ENCODE measurements around the gene TARS3. TPM values are rescaled to one million over a fixed set of nuclear protein-coding genes. Genes with fewer than 3 reads are reported as not detected.

The TARS3 gene
- total RNA-seq, 1 donor from 2014 or later: 14.1 TPM

DNA sequence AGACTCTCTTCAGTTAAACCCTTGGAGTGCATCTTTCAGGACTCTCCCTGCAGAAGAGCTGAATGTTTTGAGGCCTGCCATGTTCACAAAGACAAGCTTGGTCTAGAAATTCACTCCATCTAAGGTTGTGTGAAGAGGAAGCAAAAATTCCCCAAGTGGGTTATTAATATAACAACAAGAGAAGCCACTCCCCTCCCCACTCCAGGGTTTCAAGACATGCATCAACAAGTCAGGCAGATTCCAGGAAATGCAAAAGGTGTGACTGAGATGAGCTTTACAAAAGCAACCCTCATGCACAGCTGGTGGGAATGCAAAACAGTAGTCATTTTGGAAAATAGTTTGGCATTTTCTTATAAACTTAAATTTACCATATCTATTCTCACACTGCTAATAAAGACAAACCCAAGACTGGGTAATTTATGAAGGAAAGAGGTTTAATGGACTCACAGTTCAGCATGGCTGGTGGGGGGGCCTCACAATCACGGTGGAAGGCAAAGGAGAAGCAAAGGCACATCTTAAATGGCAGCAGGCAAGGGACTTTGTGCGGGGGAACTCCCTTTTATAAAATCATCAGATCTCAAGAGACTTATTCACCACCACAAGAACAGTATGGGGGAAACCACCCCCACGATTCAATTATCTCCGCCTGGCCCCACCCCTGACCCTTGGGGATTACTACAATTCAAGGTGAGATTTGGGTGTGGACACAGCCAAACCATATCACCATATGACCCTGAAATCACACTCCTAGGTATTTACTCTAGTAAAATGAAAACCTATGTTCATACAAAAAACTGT is 31.3 kb downstream of the TARS3 start:
- intact Hi-C loops (cut with micrococcal nuclease): loop anchor here (1.0 to 5.0 kb wide), 2 partner anchors 30 to 41 kb away; partner anchors contain the start of gene TM2D3
- no peak for DNase-seq (ENCODE audit: low spot score)
- H3K4me1 Mint-ChIP-seq (ENCODE audit: low read depth): peaks cover 50% of the 10 kb centered on the region
- no peaks in the 10 kb centered on the region for H3K27me3 Mint-ChIP-seq (ENCODE audit: low read depth)
- H3K4me3 Mint-ChIP-seq (ENCODE audit: low read depth): no peak overlapping the region
- peaks cover 11% of the 10 kb centered on the region for H3K9me3 Mint-ChIP-seq
- peaks cover 48% of the 10 kb centered on the region for H3K36me3 Mint-ChIP-seq (ENCODE audit: low read depth)
- peak overlapping the region; percentile 80 for H3K27ac Mint-ChIP-seq

- Mint-ChIP-seq H3K27ac (no peak overlapping the region), H3K4me1 (ENCODE audit: low read depth) (peaks cover 30% of the 10 kb centered on the region), H3K9me3 (peaks cover 11% of the 10 kb centered on the region), H3K4me3 (ENCODE audit: low read depth) (no peak overlapping the region), H3K27me3 (ENCODE audit: low read depth) (no peaks in the 10 kb centered on the region), H3K36me3 (ENCODE audit: low read depth) (peaks cover 40% of the 10 kb centered on the region)
- DNase-seq (ENCODE audit: low spot score): no peak
- intact Hi-C loops (cut with micrococcal nuclease): loop anchor here (5.0 kb wide), 1 partner anchor 38 kb away; the partner anchor contains the start of gene TM2D3
Measured at GRCh38 chr15:101689901-101690300, 34.4 kb downstream of the TARS3 start.

DNA sequence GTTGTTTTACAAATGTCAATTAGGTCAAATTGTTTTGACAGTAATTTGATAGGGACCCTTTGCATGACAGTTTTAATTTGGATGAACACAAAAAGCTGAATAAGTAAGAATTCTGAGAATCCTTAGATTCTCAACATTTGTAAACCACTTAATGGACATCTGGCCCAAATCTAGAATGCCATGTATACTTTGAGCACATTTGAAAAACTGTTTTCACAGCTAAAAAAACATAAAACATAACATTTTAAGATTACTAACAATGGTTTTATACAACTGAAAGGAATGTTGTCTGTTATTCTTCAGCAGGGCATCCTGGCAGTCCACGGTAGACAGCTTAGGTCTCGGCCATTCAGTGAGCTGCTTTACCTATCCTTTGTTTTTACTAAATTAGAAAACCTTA is 37.6 kb downstream of the TARS3 start:
- Mint-ChIP-seq H3K9me3 (no peaks in the 10 kb centered on the region), H3K4me3 (ENCODE audit: low read depth) (no peak overlapping the region), H3K27ac (no peak overlapping the region), H3K36me3 (ENCODE audit: low read depth) (peaks cover 39% of the 10 kb centered on the region), H3K27me3 (ENCODE audit: low read depth) (no peaks in the 10 kb centered on the region), H3K4me1 (ENCODE audit: low read depth) (peaks cover 13% of the 10 kb centered on the region)
- intact Hi-C loops (cut with micrococcal nuclease): no loop called here
- no peak for DNase-seq (ENCODE audit: low spot score)

- intact Hi-C loops (cut with micrococcal nuclease): no loop called here
- Mint-ChIP-seq H3K9me3 (no peaks in the 10 kb centered on the region), H3K36me3 (ENCODE audit: low read depth) (peaks cover 50% of the 10 kb centered on the region), H3K27me3 (ENCODE audit: low read depth) (no peaks in the 10 kb centered on the region), H3K4me1 (ENCODE audit: low read depth) (peaks cover 12% of the 10 kb centered on the region), H3K4me3 (ENCODE audit: low read depth) (no peak overlapping the region), H3K27ac (no peak overlapping the region)
- DNase-seq (ENCODE audit: low spot score): no peak
Measured at GRCh38 chr15:101684877-101685276, 39.4 kb downstream of the TARS3 start.

DNA sequence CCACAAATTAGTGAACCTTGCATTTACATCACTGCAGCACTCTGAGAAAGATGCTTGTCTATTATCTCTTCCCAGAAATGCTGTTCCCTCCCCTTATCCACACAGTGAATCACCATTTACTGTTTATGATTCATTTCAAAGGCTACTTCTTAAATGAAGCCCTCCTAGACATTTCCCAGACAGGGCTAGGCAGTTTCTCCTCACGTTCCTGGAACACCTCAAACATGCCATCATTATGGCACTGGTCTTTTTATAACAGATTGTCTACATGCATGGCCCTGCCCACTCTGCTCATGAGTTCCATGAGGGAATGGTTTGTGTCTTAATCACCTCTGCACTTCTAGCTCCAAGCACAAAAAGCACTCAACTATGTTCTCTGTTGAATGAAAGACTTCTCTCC is 39.9 kb downstream of the TARS3 start:
- H3K27me3 Mint-ChIP-seq (ENCODE audit: low read depth): no peaks in the 10 kb centered on the region
- no peak overlapping the region for H3K4me3 Mint-ChIP-seq (ENCODE audit: low read depth)
- H3K27ac Mint-ChIP-seq: peak overlapping the region; percentile 5
- no peak for DNase-seq (ENCODE audit: low spot score)
- H3K4me1 Mint-ChIP-seq (ENCODE audit: low read depth): peaks cover 7% of the 10 kb centered on the region
- H3K9me3 Mint-ChIP-seq: no peaks in the 10 kb centered on the region
- peaks cover 55% of the 10 kb centered on the region for H3K36me3 Mint-ChIP-seq (ENCODE audit: low read depth)
- intact Hi-C loops (cut with micrococcal nuclease): no loop called here

DNA sequence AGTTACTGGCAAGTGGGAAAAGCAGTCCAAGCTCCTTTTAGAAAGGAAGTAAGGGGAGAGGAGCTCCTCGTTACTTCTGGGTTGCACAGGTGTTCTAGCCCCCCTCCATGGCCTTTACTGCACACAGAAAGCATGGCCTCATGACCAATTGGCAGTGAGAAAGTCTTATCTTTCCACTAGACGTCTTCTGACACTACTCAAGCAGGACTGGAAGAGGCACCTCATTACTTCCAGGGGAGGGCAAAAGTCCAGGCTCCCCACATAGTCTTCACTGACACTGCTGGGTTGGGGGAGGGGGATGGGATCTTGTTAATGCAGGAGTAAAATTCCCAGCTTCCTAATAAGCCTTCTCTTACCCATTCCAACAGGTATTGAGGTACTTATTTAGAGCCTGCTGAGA is 44.5 kb downstream of the TARS3 start:
- Mint-ChIP-seq H3K36me3 (ENCODE audit: low read depth) (peaks cover 60% of the 10 kb centered on the region), H3K27me3 (ENCODE audit: low read depth) (no peaks in the 10 kb centered on the region), H3K9me3 (no peaks in the 10 kb centered on the region), H3K27ac (no peak overlapping the region), H3K4me1 (ENCODE audit: low read depth) (peaks cover 8% of the 10 kb centered on the region), H3K4me3 (ENCODE audit: low read depth) (no peak overlapping the region)
- DNase-seq (ENCODE audit: low spot score): no peak
- intact Hi-C loops (cut with micrococcal nuclease): no loop called here

GRCh38 chr15:101676921-101677329 is 47.3 kb downstream of the TARS3 start:
- H3K27me3 Mint-ChIP-seq (ENCODE audit: low read depth): no peaks in the 10 kb centered on the region
- no peak overlapping the region for H3K4me3 Mint-ChIP-seq (ENCODE audit: low read depth)
- H3K27ac Mint-ChIP-seq: no peak overlapping the region
- peaks cover 5% of the 10 kb centered on the region for H3K4me1 Mint-ChIP-seq (ENCODE audit: low read depth)
- peaks cover 62% of the 10 kb centered on the region for H3K36me3 Mint-ChIP-seq (ENCODE audit: low read depth)
- no peaks in the 10 kb centered on the region for H3K9me3 Mint-ChIP-seq
- intact Hi-C loops (cut with micrococcal nuclease): no loop called here
- no peak for DNase-seq (ENCODE audit: low spot score)

GRCh38 chr15:101675796-101676582 is 48.3 kb downstream of the TARS3 start:
- H3K9me3 Mint-ChIP-seq: no peaks in the 10 kb centered on the region
- H3K4me1 Mint-ChIP-seq (ENCODE audit: low read depth): peaks cover 5% of the 10 kb centered on the region
- no peak overlapping the region for H3K27ac Mint-ChIP-seq
- peaks cover 63% of the 10 kb centered on the region for H3K36me3 Mint-ChIP-seq (ENCODE audit: low read depth)
- H3K4me3 Mint-ChIP-seq (ENCODE audit: low read depth): no peak overlapping the region
- no peaks in the 10 kb centered on the region for H3K27me3 Mint-ChIP-seq (ENCODE audit: low read depth)
- intact Hi-C loops (cut with micrococcal nuclease): no loop called here
- no peak for DNase-seq (ENCODE audit: low spot score)

DNA sequence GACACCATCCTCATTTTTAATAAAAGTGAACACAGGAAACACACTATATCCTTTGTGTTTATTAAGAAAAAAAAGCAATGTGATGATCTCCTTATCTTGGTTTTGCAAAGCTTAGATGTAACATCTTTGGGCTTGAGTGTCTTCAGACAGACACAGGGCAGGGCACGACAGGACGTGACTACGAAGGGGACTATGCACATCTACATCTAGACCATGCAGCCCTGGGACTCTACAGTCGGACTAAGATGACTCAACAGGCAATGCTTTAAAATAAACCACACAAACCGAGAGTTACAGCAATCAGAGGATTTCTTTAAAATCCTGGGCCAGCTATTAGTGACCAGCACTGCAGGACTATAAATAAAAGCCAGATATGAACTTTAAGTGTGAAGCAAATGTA is 49.3 kb downstream of the TARS3 start:
- no peaks in the 10 kb centered on the region for H3K27me3 Mint-ChIP-seq (ENCODE audit: low read depth)
- intact Hi-C loops (cut with micrococcal nuclease): no loop called here
- no peaks in the 10 kb centered on the region for H3K9me3 Mint-ChIP-seq
- H3K4me3 Mint-ChIP-seq (ENCODE audit: low read depth): no peak overlapping the region
- DNase-seq (ENCODE audit: low spot score): no peak
- peaks cover 3% of the 10 kb centered on the region for H3K4me1 Mint-ChIP-seq (ENCODE audit: low read depth)
- no peak overlapping the region for H3K27ac Mint-ChIP-seq
- peaks cover 67% of the 10 kb centered on the region for H3K36me3 Mint-ChIP-seq (ENCODE audit: low read depth)

DNA sequence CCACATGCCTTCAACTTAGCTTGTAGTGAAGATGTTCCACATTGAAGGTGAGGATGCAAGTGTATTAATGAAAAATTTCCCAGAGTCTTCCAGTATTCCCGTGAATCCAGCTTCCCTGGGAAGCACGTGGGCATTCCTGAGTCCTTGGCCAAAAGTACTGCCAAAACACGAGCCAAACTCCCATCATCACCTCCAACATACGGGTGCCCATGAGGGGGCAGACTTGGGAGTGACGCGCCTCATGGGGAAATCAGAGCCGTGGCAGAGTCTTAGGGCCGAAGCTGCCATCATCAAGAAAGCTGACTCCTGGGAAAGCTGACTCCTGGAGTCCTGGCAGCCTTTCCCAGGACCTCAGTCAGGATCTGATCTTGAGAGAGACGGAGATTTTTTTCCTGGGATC is 52.0 kb downstream of the TARS3 start:
- Mint-ChIP-seq H3K9me3 (no peaks in the 10 kb centered on the region), H3K36me3 (ENCODE audit: low read depth) (peaks cover 66% of the 10 kb centered on the region), H3K27me3 (ENCODE audit: low read depth) (no peaks in the 10 kb centered on the region), H3K27ac (no peak overlapping the region), H3K4me3 (ENCODE audit: low read depth) (no peak overlapping the region), H3K4me1 (ENCODE audit: low read depth) (peaks cover 3% of the 10 kb centered on the region)
- intact Hi-C loops (cut with micrococcal nuclease): no loop called here
- no peak for DNase-seq (ENCODE audit: low spot score)

- intact Hi-C loops (cut with micrococcal nuclease): no loop called here
- H3K36me3 Mint-ChIP-seq (ENCODE audit: low read depth): peaks cover 65% of the 10 kb centered on the region
Measured at GRCh38 chr15:101669744-101670143, 54.5 kb downstream of the TARS3 start.

GRCh38 chr15:101667881-101668280 is 56.4 kb downstream of the TARS3 start:
- H3K27ac Mint-ChIP-seq: no peak overlapping the region
- intact Hi-C loops (cut with micrococcal nuclease): no loop called here
- peaks cover 47% of the 10 kb centered on the region for H3K36me3 Mint-ChIP-seq (ENCODE audit: low read depth)
- no peak for DNase-seq (ENCODE audit: low spot score)
- H3K27me3 Mint-ChIP-seq (ENCODE audit: low read depth): no peaks in the 10 kb centered on the region
- no peak overlapping the region for H3K4me3 Mint-ChIP-seq (ENCODE audit: low read depth)
- no peaks in the 10 kb centered on the region for H3K9me3 Mint-ChIP-seq
- peaks cover 7% of the 10 kb centered on the region for H3K4me1 Mint-ChIP-seq (ENCODE audit: low read depth)

More at GRCh38 chr15:101669744-101670143, 54.5 kb downstream of the TARS3 start:
- Mint-ChIP-seq H3K27ac (no peak overlapping the region), H3K4me3 (ENCODE audit: low read depth) (no peak overlapping the region), H3K27me3 (ENCODE audit: low read depth) (no peaks in the 10 kb centered on the region), H3K9me3 (no peaks in the 10 kb centered on the region), H3K4me1 (ENCODE audit: low read depth) (peaks cover 3% of the 10 kb centered on the region)
- DNase-seq (ENCODE audit: low spot score): no peak

GRCh38 chr15:101664303-101664913 is 59.9 kb downstream of the TARS3 start:
- Mint-ChIP-seq H3K9me3 (no peaks in the 10 kb centered on the region), H3K4me3 (ENCODE audit: low read depth) (no peak overlapping the region), H3K27ac (no peak overlapping the region), H3K36me3 (ENCODE audit: low read depth) (peaks cover 22% of the 10 kb centered on the region), H3K4me1 (ENCODE audit: low read depth) (peaks cover 7% of the 10 kb centered on the region), H3K27me3 (ENCODE audit: low read depth) (no peaks in the 10 kb centered on the region)
- no peak for DNase-seq (ENCODE audit: low spot score)
- intact Hi-C loops (cut with micrococcal nuclease): no loop called here

Data from activated T-helper 2 cell treated with anti-CD3 and anti-CD28 coated beads, Interferon-gamma antibody, Interleukin-2, Interleukin-4, amounts not matched to agents 10 μg/mL and 5 μg/mL and 100 μg/mL, durations not matched to agents 14 hours and 24 hours and 36 hours (primary cell).